ENCODE measurements around the gene HEPH. TPM values are rescaled to one million over a fixed set of nuclear protein-coding genes. Genes with fewer than 3 reads are reported as not detected.
"Not testable (repeated sequence)": the region's sequence is repeated elsewhere in the genome, so short reads cannot be mapped to it uniquely, and the experiment has no call there.

HEPH gene
- total and polyA plus RNA-seq, 10 of the 15 experiments (the other 5 are each of a cell fraction or from before 2014, with no cell fraction given), result 0.20 to 1.1 (median 0.49) TPM

DNA sequence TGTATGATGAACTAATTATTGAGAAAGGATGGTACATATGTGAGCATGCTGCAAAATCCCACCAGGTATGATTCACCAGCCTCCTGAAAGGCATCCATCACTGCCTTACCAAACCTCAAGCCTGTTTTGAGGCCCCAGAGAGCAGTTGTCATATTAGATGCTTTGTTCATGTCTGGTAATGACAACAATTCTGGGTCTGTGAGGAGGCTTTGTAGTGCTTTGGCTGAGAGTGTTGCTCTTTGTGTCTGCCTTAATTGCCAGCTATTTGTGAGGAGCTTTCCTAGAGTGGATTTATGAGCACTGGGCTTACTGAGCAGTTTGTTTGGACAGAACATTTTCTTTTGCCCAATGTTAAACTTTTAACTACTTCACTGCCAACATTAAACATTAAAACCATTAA, 69.2 kb downstream of the HEPH start:
- intact Hi-C loops (cut with micrococcal nuclease; ENCODE audit: unreplicated experiment) (no loop called here), in situ Hi-C loops (cut with MboI) (no loop called here)
- Histone ChIP-seq H3K4me3 (no peak overlapping the region), H4K20me1 (ENCODE audit: control insufficient read depth, insufficient read depth) (no peaks in the 10 kb centered on the region), H3K4me1 (ENCODE audit: control insufficient read depth, insufficient read depth, low read length) (no peaks in the 10 kb centered on the region), H3K9ac (ENCODE audit: control insufficient read depth, insufficient read depth, low read length) (no peak overlapping the region), H3K36me3 (ENCODE audit: control insufficient read depth in 2 of 2, insufficient read depth in 2 of 2, low read length in 1 of 2) (no peaks in the 10 kb centered on the region), H2AFZ (ENCODE audit: control insufficient read depth, low read depth, low read length) (no peak overlapping the region), H3K27ac (ENCODE audit: control insufficient read depth, insufficient read depth) (no peak overlapping the region), H3K27me3 (replicated peaks in 1 of 2; ENCODE audit: control insufficient read depth in 2 of 2, insufficient read depth in 2 of 2, low read length in 1 of 2) (no peaks in the 10 kb centered on the region), H3K9me3 (replicated peaks; ENCODE audit: control insufficient read depth, insufficient read depth, low read length) (no peaks in the 10 kb centered on the region), H3K4me2 (ENCODE audit: control insufficient read depth, insufficient read depth) (no peak overlapping the region), H3K79me2 (ENCODE audit: control insufficient read depth, insufficient read depth, low read length) (no peaks in the 10 kb centered on the region)
- FAIRE-seq (no peak), DNase-seq (ENCODE audit: low read depth, low spot score) (no peak), ATAC-seq (no peak)
- no TSS peak for BruUV-seq (replicated peaks)
- CTCF ChIA-PET, result no interaction called here
- SMC1A ChIA-PET (ENCODE audit: uncharacterized antibody, unreplicated experiment), result interaction anchor here (0.7 kb wide), 1 partner anchor 683 kb away, joined by 4 read pairs; no protein-coding TSS in a partner anchor
- RAD21 ChIA-PET (ENCODE audit: unreplicated experiment), result no interaction called here
- TF ChIP-seq, protein P1, sequence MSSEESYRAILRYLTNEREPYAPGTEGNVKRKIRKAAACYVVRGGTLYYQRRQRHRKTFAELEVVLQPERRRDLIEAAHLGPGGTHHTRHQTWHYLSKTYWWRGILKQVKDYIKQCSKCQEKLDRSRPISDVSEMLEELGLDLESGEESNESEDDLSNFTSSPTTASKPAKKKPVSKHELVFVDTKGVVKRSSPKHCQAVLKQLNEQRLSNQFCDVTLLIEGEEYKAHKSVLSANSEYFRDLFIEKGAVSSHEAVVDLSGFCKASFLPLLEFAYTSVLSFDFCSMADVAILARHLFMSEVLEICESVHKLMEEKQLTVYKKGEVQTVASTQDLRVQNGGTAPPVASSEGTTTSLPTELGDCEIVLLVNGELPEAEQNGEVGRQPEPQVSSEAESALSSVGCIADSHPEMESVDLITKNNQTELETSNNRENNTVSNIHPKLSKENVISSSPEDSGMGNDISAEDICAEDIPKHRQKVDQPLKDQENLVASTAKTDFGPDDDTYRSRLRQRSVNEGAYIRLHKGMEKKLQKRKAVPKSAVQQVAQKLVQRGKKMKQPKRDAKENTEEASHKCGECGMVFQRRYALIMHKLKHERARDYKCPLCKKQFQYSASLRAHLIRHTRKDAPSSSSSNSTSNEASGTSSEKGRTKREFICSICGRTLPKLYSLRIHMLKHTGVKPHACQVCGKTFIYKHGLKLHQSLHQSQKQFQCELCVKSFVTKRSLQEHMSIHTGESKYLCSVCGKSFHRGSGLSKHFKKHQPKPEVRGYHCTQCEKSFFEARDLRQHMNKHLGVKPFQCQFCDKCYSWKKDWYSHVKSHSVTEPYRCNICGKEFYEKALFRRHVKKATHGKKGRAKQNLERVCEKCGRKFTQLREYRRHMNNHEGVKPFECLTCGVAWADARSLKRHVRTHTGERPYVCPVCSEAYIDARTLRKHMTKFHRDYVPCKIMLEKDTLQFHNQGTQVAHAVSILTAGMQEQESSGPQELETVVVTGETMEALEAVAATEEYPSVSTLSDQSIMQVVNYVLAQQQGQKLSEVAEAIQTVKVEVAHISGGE (CRISPR knock-in tag; IDR thresholded peaks at IDR 0.05), result no peak
- no peak for TF ChIP-seq ZNF384 (IDR thresholded peaks at IDR 0.05; ENCODE audit: borderline replicate concordance, low read depth, low read length)
- TF ChIP-seq RELA (IDR thresholded peaks at IDR 0.05; ENCODE audit: borderline replicate concordance, partially characterized antibody), result no peak
- POLR2A ChIA-PET, result no interaction called here

DNA sequence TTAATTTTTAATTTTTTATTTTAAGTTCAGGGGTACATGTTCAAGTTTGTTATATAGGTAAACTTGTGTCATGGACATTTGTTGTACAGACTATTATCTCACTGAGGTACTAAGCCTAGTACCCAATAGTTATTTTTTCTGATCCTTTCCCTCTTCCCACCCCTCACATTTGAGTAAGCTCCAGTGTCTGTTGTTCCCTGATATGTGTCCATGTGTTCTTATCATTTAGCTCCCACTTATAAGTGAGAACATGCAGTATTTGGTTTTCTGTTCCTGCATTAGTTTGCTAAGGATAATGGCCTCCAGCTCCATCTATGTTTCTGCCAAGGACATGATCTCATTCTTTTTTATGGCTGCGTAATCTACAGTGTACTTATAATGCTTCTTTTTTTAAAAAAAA, 69.9 kb downstream of the HEPH start:
- BruUV-seq (replicated peaks); POLR2A ChIA-PET; H3K4me1 ChIP-seq (ENCODE audit: control insufficient read depth, insufficient read depth, low read length); H3K36me3 ChIP-seq (ENCODE audit: control insufficient read depth in 2 of 2, insufficient read depth in 2 of 2, low read length in 1 of 2); FAIRE-seq; H3K27me3 ChIP-seq (replicated peaks in 1 of 2; ENCODE audit: control insufficient read depth in 2 of 2, insufficient read depth in 2 of 2, low read length in 1 of 2); H3K9me3 ChIP-seq (replicated peaks; ENCODE audit: control insufficient read depth, insufficient read depth, low read length); ATAC-seq; H4K20me1 ChIP-seq (ENCODE audit: control insufficient read depth, insufficient read depth); H3K4me2 ChIP-seq (ENCODE audit: control insufficient read depth, insufficient read depth); H3K27ac ChIP-seq (ENCODE audit: control insufficient read depth, insufficient read depth); H2AFZ ChIP-seq (ENCODE audit: control insufficient read depth, low read depth, low read length); H3K79me2 ChIP-seq (ENCODE audit: control insufficient read depth, insufficient read depth, low read length); H3K4me3 ChIP-seq; H3K9ac ChIP-seq (ENCODE audit: control insufficient read depth, insufficient read depth, low read length); in situ Hi-C loops (cut with MboI); DNase-seq (ENCODE audit: low read depth, low spot score); intact Hi-C loops (cut with micrococcal nuclease; ENCODE audit: unreplicated experiment); RAD21 ChIA-PET (ENCODE audit: unreplicated experiment); CTCF ChIA-PET: not testable (repeated sequence)
- SMC1A ChIA-PET (ENCODE audit: uncharacterized antibody, unreplicated experiment), result interaction anchor here (0.6 kb wide), 1 partner anchor 10 kb away, joined by 3 read pairs; no protein-coding TSS in a partner anchor
- WGBS (ENCODE audit: insufficient coverage, insufficient replicate concordance, low lambda C conversion rate, missing lambda C conversion rate), result 53% methylated on average over 1 of the region's 1 CpG
